HL-60/S4 treated with phorbol 12-myristate 13-acetate at 8.2 ng/mL for 4 days and 3 days (cell line): Measurements from ENCODE around the gene ZBTB7C.

Experiments used
- in situ Hi-C: fragments of 300-500 bp; cut with MboI; formaldehyde crosslinking; loops from 2 replicates; pipeline ENCODE4 v1.15.0; 2022; ENCODE audit warnings: low sequenced_read_pairs

The ZBTB7C gene

GRCh38 chr18:48172226-48173006, 236.8 kb downstream of the ZBTB7C start:
- in situ Hi-C loops, result no loop called here

DNA sequence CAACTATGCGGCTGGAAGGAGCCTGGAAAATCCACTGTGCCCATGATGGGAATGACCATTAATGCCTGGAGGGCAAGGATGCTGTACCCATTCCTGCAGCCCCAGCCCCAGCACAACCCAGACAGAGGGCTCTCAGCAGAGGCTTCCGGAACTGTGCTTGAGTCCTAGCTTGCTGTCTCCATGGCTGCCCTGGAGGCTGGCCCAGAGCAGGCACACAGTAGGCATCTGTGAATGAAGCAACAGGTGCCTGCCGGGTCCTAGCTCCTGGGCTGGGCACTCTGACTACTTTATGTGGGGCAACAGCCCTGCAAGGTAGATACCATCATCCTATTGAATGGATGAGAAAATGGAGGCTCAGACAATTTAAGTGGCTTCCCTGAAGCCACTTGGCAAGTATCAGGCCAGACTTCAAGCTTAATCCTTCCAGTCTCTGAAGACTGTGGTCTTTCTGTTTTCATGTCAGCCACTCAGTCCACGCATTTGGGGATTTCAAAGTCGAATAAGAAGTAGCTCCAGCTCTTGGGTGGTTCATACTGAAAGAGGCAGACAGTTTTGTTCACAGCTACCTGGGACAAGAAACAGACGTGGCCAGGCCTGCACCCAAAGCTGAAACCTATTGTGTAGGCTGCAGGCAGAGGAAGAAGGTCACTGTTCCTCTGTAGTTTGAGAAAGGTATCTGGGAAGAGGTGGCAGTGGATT, 237.5 kb downstream of the ZBTB7C start:
- in situ Hi-C loops, result no loop called here

DNA sequence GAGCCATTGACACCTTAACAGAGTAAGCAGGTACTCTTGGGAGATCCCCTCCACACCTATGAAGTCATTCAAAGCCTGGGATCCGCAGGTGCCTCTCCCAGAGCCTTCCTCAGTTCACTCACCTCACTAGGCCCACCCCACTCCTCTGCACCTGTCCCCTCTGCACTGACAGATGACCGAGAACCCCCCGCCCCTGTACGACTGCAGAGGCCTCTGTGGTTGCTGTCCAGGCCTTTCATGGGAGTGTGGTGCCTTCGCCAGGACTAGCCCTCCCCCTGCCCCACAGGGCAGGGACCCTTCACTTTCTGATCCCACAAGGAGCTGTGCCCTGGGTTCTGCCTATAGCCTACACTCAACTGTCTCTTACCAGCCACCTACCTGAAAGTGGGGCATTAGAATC, 238.5 kb downstream of the ZBTB7C start:
- in situ Hi-C loops, result no loop called here

- in situ Hi-C loops, result no loop called here
Measured at GRCh38 chr18:48168861-48169260, 240.3 kb downstream of the ZBTB7C start.

- in situ Hi-C loops, result no loop called here
Measured at GRCh38 chr18:48167897-48168253, 241.3 kb downstream of the ZBTB7C start.

- in situ Hi-C loops, result no loop called here
Measured at GRCh38 chr18:48166336-48166875, 242.8 kb downstream of the ZBTB7C start.

GRCh38 chr18:48165111-48165866, 243.9 kb downstream of the ZBTB7C start:
- in situ Hi-C loops, result no loop called here

- in situ Hi-C loops, result no loop called here
Measured at GRCh38 chr18:48164701-48165100, 244.5 kb downstream of the ZBTB7C start.

- in situ Hi-C loops, result no loop called here
Measured at GRCh38 chr18:48164116-48164515, 245.1 kb downstream of the ZBTB7C start.

DNA sequence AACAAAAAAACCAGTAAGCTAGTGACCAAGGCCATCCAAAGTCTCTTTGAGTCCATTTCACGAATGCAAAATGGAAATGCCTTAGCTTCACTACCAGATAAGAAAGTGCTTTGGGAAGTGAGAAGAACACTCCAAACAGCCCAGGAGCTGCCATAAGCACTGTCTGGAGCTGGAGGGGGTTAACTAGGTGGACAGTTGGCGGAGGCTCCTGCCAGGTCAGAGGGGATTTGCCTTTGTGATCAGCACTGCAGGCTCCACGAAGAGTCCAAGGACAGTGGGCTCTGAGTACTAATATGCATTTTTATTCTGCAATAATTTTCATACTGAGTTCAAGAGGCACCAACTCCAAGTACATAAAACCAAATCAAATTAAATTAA, 245.5 kb downstream of the ZBTB7C start:
- in situ Hi-C loops, result no loop called here

- in situ Hi-C loops, result no loop called here
Measured at GRCh38 chr18:48162956-48163737, 246.0 kb downstream of the ZBTB7C start.

DNA sequence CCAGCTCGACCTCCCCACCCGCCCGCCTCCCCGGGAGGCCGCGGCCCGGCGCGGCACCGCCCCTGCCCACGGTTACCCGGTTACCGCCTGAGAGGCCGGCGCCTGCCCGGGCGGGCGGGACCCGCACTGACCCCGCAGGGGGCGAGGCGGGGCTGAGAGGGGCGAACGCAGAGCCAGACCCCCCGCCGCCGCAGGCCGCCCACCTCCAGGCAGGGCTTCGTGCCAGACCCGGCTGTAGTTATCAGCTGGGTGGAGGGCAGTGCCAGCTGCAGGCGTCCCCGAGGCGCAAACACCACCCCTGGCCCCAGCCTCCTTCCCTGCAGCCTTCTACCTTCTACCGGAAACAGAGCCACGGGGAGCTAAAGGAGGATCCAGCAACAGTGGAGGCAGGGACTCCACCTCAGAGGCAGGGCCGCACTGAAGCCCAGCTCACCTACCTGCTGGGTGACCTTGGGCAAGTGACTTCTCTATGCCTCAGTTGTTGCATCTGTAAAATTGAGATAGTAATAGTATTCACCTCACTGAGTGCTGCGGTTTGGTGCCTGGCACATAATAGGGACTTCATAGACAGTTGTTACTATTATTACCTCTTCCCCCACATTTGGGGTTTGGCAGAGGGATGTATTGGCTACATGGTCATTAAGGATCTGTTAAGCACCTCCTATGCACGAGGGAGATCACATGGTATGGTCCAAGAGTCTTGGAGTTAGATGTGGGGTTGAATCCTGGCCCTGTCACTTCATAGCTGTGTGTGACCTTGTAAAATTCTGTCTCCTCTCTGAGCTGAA, 247.1 kb downstream of the ZBTB7C start:
- in situ Hi-C loops, result no loop called here

DNA sequence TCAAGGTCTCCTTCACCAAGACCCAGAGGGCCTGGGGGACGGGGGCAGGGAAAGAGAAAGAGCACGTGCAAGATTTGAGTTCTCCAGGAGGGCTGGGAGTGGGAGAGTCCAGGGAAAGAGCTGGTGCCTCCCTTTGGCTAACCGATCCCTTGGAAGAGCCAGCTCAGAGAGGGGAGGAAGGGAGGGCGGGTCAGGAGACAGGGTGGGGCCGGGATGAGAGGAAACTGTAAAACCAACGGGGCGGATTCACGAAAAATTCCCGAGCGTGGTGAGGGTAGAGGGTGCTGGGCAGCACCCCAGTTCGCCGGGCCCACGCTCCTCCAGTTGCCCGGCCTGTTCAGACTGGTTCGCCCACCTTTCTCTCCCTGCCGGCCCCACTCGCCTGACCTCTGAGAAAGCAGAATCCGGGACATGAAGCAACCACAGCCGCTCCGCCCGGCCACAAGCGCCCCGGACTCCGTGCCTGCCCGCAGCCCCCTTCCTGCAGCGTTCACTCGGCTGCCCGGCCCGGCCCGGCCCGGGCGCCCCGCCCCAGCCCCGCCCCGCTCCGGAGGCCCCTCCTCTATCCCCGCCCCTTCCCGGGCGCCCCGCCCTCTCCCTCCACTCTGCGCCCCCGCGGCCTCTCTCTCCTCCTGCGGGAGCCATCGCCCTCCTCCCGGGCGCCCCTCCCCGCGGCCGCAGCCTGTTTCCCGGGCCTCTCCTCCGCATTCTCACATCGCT, 247.8 kb downstream of the ZBTB7C start:
- in situ Hi-C loops, result no loop called here

DNA sequence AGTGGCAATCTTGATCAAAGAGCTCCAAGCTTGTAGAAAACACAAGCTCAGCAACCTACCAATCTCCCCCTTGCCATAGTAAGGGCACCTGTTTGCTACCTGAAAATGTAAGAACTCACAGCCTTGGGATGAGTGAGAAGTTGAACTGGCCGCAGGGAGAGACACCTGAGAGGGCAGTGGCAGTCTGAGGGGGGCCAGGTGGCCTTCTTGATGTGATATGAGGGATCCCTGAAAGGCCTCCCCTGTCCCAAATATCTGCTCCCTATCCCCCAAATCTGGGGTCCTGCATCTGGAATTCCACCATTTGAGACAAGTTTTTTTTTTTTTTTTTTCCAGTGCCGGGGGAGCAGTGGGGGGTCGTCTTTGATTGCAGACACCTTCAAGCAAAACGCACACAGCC, 248.6 kb downstream of the ZBTB7C start:
- in situ Hi-C loops, result no loop called here

GRCh38 chr18:48159816-48160215, 249.4 kb downstream of the ZBTB7C start:
- in situ Hi-C loops, result no loop called here

DNA sequence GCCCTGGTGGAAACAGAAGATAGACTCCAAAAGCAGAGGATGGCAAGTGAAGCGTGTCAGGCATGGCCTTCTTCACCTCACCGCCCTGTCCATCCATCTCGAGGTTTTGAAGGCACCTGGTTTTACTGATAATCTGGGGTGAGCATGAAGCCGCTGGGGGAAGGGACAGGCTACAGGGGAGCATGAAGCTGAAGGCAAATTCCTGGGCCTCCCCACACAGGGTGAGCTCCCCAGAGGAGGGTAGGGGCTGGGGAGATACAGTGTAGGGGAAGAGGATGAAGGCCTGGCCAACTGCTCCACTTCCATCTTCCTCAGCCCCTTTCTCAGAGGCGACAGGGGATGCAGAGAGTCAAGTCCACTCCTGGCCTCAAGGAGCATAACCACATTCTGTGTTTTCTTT, 250.5 kb downstream of the ZBTB7C start:
- in situ Hi-C loops, result no loop called here

- in situ Hi-C loops, result no loop called here
Measured at GRCh38 chr18:48157956-48158355, 251.2 kb downstream of the ZBTB7C start.

- in situ Hi-C loops, result no loop called here
Measured at GRCh38 chr18:48155856-48156255, 253.3 kb downstream of the ZBTB7C start.

DNA sequence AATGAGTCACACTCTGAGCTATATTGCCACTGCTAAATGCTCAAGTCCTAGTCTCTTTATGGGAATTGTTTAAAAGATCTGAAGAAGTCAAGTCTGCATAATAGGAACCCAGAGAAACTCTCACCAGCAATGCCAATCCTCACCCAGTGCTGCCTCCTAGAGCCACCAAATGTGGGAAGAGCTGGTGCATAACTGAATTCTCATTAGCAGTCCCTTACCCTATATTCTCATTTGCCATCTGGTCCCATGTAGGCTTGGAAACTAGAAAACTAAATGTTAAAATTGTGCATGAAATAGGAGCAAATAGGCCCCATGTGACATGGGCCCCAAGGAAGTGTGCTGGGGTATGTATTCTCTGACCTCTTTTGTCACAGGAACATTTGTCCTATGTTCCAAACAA, 254.4 kb downstream of the ZBTB7C start:
- in situ Hi-C loops, result no loop called here
